Right forelimb (tissue), 1 donor: Measurements from ENCODE around the gene QRICH1.
A peak's percentile ranks its signal among the peaks of the same experiment; 100 is the strongest.

Experiments
- DNase-seq: peaks from one replicate; pipeline ENCODE4 v3.0.0-alpha.2; 2018

QRICH1 gene, protein sequence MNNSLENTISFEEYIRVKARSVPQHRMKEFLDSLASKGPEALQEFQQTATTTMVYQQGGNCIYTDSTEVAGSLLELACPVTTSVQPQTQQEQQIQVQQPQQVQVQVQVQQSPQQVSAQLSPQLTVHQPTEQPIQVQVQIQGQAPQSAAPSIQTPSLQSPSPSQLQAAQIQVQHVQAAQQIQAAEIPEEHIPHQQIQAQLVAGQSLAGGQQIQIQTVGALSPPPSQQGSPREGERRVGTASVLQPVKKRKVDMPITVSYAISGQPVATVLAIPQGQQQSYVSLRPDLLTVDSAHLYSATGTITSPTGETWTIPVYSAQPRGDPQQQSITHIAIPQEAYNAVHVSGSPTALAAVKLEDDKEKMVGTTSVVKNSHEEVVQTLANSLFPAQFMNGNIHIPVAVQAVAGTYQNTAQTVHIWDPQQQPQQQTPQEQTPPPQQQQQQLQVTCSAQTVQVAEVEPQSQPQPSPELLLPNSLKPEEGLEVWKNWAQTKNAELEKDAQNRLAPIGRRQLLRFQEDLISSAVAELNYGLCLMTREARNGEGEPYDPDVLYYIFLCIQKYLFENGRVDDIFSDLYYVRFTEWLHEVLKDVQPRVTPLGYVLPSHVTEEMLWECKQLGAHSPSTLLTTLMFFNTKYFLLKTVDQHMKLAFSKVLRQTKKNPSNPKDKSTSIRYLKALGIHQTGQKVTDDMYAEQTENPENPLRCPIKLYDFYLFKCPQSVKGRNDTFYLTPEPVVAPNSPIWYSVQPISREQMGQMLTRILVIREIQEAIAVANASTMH

DNA sequence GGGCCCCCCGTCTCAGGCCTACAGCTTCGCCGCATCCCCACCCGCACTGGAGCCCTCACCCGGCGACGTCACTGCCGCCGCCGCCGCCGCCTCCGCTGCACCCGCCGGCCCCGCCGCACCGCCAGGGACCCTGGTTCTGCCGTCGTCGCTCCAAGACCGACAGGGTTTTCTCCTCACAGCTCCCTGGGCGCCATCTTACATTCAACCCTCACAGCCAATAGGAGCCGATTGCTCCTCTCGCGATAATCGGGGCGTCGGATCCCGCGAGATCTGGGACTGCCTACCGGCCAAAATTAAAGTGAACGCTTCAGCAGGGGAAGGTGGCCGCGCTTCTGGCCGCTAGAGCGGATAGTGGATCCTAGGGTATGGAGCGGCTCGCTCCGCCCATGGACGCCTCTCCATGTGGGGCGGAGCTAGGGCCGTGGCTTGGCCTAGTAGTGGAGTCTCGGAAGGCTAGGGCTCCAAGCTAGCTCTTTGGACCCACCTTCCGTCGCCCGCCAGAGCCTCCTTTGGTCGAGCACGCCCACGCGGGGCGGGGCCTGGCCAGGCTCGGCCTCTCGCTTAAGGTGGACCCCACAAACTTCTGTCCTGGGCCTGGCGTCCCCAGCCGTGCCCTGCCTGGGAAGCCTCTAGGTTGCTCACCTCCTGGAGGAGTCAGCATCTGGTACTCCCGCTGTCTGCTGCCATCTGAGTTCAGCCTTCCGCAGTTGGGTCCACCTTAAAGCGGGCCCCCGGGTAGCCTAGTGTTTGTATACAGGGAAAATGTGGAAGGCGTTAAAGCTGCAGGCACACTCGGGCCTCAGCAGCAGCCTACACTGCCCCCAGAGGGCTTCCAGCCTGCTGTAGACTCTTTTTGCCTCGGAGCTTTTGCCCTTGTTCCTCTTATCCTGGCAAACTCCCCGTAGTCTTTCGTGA, at the start of gene QRICH1:
Gene QRICH1, minus strand, starts transcription at position 219 of the 915 bp plus-strand sequence. CDS start 17,054 bp downstream, outside the sequence.
- peak; percentile 98 for DNase-seq

DNA sequence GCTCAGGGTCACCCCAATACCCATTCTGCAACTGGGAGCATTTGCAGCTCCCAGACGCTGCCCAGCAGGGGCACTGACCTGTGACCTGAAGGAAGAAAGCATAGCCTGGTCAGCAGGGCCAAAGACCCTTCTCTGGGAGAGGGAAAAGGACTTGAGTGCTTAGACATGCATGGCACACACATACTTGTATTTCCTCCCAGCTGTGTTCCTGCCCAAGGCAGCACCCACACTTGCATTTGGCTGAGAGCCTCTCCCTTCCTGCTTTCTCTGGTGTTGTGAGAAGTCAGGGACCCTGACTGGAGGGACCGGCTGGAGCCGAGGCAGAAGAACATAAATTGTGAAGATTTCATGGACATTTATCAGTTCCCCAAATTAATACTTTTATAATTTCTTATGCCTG, 46.2 kb upstream of the QRICH1 start:
- no peak for DNase-seq

DNA sequence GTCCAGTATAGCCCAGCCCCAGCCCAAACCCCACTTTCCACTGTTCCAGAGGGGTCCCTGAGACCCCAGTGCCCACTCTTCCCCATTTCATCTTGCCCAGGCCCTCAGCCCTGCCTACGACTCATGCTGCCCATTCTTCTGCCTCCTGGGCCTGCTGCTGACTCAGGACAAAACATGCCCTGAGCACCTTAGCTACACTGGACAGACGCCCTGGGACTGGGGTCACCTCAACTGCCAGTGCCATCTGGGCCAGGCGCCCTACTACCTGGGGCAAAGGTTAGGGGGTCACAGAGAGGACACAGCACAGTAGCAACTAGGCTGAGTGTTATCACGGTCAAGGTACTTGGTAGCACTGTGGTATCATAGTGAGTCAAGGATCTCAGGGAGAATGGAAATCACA, 41.6 kb upstream of the QRICH1 start:
- DNase-seq, result no peak

DNA sequence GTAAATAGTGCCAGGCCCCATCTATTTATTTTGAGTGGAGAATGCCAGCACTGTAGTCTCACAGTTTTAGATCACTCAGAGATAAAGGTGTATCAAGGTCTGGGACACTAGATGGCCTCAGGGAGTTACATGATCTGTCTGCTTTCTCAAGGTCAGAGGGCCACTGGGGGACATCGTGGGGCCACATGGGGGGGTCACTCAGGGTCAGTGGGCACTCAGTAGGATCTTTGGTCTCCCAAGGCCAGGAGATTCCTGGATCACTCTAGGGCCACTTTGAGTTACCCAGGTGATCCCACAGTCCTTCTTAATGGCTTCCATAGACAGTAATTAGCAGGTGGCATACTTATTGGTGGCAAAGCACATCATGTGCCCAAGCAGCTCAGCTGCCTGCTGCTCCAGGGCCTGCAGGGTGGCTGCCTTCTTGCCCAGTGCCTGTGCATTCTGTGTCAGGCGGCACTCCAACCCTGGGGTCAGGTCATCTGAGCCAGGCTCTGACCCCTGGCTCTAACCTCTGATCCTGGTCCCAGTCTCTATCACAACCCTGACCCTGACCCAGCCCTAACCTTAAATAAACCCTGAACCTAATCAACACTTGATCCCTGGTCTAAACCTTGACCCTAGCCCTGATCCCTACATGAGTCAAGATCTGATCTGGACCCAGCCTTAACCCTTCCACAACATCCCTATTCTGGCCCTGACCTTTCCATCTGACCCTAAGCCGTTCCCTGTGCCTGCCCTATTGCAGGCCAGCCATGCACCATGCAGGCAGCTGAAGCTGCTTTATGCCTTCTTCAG, 40.8 kb upstream of the QRICH1 start:
- DNase-seq, result no peak

DNA sequence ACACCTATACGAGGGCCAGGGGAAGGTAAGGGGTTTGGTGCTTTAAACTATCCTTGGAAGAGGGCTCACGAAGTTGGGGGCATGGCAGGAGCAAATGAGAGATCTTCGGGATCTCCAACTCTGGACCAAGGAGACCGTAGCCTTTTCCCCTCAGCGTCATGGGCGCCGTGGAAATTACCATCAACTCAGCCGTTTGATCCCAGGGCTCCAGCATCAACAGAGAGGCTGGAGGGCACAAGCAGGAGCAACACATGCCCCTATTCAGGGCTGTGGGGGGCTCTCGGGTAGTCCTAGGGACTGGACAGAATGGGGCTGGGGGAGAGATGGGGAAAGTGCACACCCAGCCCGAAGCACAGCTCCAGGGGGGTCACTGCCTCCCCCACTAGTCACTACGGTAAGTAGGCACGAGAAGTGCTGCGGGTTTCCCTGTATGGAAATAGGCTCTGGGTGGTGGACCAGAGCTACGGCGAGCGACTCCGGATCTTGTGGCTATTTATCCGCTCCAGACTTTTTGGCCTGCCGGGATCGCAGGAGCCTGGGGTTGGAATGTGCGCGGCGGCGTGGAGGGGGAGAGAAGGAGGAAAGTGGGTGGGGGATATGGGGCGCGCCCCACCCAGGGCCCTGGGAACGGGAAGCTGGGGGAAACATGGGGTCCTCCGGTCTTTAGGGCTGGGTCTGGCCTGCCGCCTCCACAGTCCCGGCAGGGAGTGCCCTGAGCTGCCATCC, 39.5 kb upstream of the QRICH1 start:
- peak; percentile 91 for DNase-seq

DNA sequence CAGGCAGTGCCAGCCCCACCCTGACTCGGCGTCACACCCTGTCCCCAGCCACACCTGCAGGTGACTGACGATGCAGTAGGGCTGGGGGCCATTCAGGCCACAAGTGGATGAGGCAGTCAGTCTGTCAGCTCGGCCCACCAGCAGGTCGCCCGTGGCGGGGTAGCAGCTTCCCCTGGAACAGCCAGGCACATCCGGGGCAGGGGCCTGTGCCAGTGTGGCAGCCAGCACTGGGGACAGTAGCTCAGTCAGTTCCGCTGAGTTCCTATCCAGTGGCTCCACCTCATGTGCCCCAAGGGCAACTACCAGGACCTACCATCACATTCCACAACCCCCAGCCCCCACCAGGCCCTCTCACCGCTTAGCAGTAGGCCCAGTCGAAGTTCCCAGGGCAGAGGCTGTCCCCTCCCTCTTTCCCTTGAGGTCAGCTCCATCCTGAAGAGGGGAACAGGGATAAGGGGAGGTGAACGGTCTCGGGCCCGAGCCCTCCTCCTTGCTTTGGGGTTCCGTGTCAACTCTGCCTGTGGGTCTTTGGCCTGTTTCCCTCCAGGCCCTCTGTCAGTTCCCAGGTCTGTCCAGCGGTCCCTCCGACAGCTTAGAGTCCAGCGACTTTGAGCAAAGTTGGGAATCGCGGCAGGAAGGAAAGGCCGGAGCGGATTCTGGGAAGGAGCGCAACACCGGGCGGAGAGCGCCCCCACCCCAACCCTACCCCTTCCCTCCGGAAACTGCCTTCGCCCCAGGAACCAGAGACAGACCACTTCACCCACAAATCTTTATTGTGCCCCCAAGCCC, 38.8 kb upstream of the QRICH1 start, which contains the start of gene LAMB2:
Gene LAMB2, minus strand, starts transcription at position 614 of the 789 bp plus-strand sequence. Its CDS starts 183 bp downstream, at position 431.
- DNase-seq, result peak; percentile 84

DNA sequence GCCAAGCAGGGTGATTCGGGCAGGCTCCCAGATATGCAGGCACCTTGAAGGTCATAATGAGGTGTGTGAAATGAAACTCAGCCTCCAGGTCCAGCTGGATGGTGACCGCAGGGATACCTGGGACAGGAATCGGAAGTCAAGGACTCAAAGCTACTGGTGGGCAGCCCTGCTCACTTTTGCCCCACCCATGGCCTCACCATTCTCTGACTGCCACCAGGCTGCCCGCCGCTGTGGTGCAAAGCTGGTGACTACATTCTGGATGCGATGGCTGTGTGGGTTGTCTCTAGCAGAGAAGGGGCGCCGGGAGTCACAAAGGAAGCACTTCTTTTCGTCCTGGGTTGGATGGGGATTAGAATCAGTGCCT, 38.2 kb upstream of the QRICH1 start:
- no peak for DNase-seq

DNA sequence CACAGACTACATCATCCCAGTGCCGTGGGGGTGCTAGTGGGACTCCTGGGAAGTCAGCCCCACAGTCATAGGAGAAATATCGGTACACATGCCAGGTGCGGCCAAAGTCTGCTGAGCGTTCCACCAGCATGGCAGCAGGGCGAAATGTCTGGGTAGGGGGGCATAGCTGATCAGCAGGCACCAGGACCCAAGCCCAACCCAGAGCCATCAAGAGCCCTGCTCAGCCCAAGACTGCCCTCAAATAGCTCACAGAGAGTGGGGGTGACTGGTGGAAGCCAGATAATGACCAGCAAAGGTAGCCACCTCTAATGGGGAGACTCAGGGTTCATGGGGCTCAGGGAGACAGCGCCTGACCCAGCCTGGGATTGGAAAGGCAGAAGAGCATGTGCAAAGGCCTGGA, 37.7 kb upstream of the QRICH1 start:
- DNase-seq, result no peak

DNA sequence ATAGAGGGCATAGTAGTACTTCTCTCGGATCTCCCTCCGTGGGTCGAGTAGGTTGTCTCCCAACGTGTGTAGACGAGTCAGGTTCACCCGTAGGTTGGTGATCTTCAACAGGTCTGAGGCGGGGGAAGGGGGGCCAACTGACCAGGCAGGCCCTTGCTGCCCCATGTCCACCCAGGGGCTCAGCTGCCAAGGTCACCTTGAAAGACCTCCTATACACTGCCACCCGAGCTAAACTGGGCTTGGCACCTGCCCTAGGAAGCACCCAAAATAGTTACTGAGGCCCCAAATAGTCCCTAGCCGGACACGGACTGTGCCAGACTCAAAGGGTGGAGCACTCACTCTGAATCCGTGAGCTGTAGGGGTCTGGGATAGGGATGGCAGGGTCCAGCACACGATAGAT, 37.2 kb upstream of the QRICH1 start:
- no peak for DNase-seq

DNA sequence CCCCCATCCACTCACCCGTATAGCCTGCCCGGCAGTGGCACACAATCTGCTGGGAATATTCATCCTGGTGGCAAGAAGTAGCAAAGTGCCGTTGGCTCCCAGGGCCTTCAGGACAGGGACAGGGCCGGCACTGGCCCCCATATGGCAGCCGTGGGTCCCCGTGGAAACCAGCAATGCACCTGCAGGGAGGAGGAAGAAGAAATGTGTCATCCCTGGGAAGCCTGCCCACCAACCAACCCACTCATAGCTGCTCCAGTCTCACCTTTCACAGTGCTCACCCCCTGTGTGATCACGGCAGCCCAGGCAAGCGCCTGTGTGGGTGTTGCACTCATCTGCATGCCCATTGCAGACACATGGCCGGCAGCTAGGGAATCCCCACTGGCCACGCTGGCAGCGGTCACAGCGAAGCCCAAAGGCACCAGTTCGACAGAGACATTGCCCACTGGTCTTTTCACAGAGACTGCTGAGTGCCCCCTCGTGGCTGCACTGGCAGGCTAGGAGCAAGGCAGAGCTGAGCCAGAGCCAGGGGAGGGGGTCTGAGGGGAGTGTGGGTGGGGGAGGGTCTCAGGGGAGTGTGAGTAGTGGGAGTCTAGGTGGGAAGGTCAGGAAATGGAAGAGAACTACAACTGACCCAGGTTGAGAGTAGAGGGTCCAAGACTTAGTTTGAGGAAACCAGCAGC, 31.3 kb upstream of the QRICH1 start:
- no peak for DNase-seq

DNA sequence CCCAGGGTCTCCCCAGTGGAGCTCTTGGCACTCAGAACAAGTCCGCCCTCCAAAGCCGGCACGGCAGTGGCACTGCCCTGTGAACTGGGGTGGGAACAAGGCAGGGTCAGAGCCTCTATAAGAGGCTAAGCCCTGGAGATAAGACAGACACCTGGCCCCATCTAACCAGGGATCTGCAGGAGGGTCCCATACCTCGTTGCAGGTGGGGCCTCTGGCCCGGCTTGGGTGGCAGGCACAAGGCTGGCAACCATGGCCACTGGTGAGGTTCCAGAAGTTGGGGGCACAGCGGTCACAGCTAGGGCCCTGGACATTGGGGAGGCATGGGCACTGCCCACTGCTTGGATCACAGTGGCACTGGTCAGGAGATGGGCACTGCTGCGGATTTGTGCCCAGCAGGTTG, 30.3 kb upstream of the QRICH1 start:
- no peak for DNase-seq

DNA sequence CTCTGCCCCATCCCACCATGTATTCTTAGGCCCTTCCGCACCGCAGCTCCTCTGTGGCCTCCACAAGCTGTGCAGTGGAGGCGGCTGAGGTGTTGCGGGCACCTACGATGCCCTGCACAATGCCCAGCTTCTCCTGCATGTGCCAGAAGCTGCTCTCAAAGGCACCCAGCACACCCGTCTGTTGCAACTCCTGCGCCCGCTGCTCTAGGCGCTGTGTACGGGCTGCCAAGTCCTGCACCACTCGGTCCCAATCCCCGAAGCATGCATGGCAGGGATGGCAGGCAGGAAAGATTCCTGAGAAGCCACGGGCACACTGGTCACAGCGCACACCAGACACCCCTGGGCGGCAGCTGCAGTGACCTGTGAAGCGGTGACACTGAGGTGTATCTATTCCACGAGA, 29.8 kb upstream of the QRICH1 start:
- DNase-seq, result no peak

DNA sequence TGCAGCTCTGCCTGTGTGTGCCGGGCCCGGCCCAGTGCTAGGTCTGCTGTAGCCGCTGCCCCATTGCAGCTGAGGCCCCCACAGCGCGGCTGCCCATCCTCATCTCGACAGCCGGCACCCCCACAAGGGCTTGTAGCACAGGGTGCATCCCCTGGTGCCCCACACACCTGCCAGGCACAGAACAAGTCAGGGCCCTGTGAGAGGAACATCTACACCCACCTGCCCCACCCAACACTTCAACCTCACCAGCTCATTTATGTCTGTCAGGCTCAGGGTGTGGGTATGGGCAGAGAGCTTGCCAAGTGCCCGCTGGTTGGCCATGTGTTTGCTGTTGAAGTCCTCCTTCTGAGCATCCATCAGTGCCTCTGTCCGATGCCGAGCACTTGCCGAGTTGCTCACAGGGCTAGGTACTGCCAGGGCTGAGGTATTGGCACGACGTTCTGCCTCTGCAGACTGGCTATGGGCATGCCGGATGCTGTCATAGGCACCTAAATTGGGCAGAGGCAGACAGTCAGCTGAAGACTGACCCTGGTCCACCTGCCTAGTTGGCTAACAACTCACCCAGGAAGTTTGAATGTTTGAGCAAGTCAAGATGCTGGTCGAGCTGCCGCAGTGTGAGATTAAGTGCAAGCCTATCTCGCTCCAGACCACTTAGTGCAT, 29.1 kb upstream of the QRICH1 start:
- no peak for DNase-seq

DNA sequence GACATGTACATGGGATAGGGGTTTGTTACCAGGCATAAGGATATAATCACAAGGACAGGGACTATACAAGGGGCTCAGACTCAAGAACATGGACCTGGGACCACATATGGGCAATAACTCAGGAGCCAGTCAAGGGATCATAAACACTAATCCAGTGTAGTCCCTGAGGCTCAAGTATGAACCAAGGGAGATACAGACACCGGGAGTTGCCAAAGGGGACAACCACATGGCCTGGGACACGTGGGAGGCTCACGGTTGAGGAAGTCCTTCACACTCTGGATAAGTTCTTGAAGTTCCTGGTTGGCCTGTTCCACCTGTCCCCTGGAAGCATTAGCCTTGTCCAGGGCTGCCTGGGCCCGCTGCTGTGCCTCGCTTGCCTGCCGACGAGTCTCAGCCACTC, 28.6 kb upstream of the QRICH1 start:
- no peak for DNase-seq

DNA sequence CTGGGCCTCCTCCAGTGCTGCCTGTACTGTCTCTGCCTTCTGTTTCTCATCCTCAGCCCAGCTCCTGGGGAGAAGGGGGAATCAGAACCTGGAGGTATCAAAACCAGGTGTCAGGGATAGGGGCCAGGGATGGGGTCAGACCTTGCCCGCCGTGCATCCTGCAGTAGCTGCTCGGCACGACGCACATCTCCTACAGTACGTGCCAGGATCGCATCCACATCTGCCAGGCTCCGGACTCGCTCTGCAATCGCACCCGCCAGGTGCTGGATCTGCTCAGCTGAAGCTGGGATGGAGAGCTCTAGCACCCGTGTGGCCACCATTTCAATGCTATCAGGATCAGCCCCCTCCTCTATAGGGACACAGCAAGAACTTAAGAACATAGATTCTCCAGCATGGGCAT, 28.2 kb upstream of the QRICH1 start:
- no peak for DNase-seq

DNA sequence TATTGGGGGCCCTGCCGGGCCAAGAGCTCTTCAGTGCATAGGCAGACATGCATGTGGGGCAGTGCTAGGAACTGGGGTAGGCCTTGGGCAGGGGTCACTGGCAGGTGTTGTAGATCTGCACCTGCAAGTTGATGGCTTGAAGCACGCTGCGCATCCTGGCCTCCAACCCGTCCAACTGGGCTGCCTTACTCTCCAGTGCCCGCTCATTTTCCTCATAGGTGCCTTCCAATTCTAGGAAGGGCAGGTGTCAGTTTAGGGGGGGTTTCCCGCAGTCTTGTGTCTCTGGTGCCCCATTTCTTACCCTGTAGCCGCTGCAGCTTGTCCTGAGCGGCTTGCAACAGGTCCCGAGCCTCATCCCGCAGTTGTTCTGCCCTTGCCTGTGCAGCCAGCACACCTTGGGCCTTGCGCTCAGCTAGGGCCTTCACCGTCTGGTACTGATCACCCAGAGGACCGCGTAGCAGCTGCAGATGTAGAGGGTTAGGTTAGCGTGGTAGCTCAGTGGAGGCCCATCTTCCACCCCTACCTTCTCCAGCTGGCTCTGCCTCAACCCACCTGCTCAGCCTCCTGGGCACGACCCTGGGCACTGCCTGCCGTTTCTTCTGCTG, 27.4 kb upstream of the QRICH1 start:
- no peak for DNase-seq

DNA sequence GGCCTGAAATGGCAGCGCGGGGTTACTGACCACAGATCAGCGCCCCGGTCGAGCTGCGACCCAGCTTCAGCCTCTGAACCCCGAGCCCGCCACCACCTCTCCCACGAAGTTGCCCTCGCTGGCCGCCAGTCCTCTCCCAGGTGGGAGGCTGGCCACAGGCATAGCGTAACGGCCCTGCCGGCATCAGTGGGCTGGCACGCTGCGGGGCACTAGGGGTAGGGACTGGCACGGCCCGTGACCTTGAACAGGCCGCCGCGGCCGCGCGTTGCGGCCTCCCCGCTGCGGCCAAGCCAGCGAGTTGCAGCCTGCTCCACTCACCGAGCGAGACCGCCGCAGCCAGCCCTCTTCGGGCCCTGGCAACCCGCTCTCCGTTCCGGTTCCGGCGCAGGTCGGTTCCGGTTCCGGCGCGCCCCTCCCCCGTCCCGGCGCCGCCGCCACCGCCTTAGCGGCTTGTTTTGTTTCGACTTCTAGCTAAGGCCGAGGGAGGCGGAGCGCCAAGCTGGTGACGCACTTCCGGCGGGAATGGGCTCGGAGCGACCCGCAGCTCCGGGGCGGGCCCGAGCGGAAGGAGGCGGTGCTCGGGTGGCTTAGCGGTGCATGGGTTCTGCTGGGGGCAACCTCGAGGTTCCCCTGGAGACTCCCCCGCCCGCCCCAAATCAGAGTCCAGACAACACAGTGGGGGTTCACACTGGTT, 26.7 kb upstream of the QRICH1 start, which contains the start of gene USP19:
Gene USP19, minus strand, starts transcription at position 386 of the 694 bp plus-strand sequence. CDS start 1,678 bp downstream, outside the sequence.
- peak; percentile 96 for DNase-seq

DNA sequence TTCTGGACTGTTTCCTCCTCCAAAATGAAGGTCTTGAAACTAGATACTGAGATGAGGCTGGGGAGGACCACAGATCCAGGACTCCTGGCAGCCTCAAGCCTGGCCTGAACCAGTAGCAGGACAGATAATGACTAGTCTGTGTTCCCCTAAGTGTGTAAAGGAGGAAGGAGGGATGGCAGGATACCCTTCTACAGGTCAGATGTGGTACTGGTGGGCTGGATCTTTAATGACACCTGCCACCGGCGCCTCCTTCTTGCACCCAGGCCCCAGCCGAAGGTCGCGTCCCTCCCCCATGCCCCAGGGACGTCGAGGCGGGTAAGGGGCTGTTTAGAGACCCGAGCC, 26.2 kb upstream of the QRICH1 start:
- no peak for DNase-seq
